ENCODE results near the gene DHFR.

Gene DHFR

DNA sequence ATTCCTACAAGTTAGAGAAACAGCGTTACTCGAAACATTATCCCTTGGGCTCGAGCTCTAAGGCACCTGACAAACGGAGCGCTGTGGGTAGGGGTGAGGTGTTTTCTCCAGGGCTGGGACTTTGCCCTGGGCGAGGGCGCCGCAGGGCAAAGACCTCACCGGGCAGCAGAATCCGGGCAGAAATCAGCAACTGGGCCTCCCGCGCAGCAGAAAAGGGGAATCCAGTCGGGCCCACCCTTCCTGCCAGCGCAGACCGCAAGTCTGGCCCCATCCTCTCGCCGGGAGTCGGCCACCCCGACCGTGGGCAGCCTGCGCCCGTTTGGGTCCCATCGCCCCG, 761 bp downstream of the DHFR start:
- no peak for DNase-seq

DNA sequence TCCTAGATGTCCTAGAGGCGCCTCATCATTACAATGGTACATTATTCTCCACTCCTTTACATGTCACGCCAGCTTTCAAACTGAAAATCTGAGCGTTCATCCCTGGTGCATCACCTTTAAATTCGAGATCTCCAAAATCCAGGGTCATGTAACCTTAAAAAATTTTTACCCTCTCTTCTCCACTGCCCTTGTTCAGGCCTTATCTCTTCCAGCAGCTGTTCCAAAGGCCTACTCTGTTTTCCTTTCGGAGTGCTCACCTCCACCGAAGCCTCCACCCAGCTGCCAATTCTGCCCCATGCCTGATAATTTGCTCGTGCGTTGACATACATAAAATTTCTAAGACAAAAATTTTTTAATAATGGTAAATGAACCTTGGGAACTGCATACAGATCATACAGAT, 1.3 kb downstream of the DHFR start:
- no peak for DNase-seq

DNA sequence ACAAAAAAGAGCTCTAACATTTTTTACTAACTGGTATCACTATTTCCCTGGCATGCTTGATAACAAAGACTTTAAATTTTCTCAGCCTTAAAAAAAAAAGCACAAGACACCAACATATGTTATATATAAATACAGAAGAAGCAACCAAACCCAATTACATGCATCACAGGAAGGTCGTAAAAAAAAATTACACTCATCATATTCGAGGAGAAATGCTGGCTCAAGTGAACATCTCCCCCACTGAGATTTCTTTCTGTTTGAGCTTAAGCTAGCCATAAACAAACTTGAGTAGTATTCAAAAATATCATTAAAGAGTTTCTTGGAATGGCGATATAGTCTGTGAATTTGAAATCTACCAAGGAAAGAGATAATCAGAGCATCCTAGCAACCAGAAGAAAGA, 7.9 kb downstream of the DHFR start:
- DNase-seq = no peak

DNA sequence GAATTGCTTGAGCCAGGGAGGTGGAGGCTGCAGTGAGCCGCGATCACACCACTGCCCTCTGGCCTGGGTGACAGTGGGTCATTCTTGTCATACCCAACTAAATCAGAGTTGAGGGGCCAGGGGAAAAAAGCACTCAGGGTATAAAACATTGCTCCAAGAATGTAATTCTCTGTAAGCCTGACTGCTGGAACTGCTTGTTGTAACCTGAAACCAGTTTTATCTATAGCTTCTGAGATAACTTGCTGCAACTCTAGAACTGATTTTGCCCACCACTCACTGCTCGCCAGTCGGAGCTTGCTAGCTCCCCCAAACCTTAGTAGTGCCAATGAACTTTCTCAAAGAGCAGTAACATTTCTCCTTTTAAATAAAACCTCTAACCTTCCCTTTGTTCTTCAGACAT, 9.9 kb downstream of the DHFR start:
- no peak for DNase-seq

DNA sequence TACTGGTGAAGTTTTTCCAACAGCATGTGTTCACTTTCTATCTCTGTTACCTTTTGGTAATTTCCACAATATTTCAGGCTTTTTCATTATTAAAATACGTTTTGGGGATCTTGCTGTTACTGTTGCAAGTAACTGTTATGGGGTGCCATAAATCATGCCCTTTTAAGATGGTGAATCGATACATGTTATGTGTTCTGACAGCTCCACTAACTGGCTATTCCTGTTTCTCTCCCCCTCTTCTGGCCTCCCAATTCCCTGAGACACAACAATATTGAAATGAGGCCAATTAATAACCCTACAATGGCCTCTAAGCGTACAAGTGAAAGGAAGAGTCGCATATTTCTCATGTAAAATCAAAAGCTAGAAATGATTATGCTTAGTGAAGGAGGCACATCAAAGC, 13.4 kb downstream of the DHFR start:
- no peak for DNase-seq

DNA sequence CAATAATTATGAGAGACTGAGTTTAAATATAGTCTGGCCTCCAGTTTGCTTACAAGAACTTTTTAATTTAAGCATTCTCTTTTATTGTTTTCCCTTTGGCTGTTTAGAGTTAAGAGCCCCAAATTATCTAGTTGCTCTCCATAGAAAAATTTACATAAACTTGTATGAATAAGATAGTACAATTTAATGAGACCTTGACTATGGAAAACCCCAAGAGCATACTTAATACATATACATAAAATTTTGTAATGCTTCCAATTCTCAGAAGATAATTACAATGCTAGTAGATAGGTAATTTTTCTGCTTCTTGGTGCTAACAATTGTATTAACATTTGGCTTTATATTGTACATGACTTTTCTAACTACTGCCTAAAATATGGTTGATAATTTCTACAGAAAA, 20.6 kb downstream of the DHFR start:
- DNase-seq = no peak

DNA sequence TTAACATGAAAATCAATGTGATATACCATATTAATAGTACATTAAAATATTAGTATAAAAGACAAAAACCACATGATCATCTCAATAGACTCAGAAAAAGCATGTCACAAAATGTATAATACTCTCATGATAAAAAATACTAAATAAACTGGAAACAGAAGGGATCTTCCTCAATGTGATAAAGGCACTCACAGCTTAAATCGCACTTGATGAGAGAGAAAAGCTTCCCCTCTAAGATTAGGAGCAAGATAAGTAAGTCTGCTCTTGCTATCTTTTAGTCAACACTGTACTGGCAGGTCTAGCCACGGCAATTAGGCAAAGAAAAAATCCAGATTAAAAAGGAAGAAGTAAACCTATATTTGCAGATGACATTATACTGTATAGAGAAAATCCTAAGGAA, 22.1 kb downstream of the DHFR start:
- DNase-seq = no peak

DNA sequence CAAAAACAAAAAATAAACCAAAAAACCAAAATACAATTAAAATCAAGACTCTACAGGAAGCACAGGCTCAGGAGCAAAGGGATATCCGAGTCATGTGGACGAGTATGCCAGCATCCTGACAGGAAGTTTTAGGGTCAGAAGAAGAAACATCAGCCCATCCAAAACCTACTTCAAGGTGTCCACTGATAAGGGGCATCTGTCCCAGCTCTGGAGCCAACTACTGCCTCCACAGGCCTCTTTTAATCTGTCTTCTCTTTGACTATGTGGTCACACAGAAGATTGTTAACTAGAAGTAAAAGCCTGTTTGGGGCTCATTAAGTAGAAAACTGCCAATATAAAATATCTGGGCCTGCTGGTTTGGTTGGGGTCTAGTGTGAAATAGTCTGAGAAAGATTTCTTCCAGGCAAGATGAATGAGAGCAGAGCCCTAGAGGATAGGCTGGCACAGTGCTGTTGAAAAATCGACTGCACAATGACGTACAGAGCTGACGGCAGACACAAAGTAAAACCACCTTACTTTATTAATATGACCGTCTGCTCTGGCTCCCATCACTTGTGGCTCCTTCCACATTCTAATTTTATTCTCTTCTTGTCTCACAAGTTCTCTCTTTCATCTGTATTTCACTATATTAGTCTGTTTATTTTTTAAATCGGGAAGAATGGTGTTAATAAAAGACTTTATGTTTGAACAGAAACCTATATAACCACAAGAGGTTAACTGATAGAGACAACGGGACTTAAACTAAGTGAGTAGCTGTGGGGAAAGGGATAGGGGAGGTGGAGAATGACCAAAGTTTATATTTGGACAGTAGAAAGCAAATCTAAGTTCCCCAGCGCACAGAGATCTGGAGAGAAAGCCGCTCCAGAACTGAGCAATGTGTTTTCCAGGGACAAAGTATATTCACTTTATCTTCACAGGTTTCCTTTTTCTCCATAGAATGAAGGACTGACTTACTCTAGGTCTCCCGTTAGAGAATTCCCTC, 23.2 kb downstream of the DHFR start:
- DNase-seq = no peak

DNA sequence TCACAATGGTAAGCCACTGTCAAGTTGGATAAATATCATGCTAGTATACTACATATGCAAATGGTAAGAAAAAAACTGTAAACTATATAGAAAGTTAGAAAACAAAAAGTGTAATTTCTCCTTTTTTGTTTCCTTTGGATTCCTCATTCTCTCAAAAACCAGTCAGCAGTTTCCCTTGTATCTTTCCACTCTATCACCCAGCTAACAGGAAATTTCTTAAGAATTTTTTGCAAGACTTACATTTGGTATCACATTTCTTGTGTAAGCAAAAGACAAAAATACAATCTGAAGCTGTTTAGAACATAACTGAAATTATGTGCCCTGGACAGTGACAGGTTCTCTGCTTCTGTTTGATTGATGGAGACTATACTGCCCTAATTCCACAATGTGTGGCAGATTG, 25.5 kb downstream of the DHFR start:
- DNase-seq = no peak

DNA sequence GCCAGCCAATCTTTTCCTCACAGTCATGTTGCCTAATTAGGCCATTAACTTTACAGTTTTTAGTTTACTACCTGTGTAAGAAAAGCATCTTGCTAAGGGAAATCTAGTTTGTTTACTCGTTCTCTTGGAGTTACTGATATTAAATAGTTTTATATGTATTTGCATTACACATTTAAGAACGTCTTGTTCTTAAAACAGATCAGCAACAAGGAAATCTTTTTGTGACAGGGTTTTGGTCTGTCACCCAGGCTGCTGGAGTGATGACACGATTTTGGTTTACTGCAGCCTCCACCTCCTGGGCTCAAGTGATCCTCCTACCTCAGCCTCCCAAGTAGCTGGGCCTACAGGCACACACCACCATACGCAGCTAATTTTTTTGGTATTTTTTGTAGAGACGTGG, 29.6 kb downstream of the DHFR start:
- no peak for DNase-seq

DNA sequence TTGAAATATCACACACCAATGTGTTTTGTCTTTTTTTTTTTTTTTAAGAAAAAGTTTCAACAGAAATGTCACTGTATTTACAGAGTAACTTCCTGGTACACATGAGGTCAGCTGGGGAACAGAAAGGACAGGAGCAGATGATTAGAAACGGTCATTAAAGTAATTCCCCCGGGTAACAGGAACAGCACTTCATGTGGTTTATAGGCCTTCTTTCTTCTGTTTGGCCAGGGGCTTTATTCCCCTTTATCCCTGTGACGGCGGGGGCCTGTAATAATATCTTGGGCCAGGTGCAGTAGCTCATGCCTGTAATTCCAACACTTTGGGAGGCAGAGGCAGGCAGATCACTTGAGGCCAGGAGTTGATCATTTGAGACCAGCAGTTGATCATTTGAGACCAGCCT, 30.8 kb downstream of the DHFR start:
- no peak for DNase-seq

DNA sequence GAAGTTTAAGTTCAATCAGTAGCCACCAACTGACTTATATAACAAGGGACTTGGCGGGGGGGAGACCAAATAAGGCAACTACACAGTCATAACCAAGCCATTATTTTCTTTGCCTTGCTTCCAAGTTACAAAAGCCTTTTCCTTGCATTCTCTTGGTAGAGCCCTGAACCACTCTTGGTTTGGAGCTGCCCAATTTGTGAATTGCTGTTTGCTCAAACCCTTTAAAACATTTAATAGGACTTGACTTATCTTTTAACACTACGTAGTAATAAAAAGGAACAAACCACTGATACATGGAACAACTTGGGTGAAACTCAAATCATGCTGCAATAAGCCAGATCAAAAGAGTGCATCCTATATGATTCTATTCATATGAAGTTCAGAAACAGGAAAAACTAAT, 32.0 kb downstream of the DHFR start:
- no peak for DNase-seq

DNA sequence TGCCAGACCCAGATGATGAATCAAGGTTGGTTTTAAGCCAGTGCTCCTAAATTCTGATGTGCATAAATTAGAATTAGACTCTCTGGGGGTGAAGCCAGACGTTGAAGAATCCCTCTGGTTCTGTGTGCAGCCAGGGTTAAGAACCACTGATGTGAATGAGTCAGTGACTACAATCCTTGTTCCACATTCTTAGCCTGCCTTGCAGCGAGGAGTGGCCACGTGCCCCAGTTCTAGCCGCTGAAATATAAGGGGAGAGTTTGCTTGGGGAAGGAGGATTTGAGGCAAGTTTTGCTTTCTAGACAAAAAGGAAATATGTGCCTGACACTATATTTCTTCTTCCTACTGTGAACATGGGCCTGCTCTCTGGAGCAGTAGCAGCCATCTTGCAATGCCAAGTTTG, 34.6 kb downstream of the DHFR start:
- DNase-seq = no peak

DNA sequence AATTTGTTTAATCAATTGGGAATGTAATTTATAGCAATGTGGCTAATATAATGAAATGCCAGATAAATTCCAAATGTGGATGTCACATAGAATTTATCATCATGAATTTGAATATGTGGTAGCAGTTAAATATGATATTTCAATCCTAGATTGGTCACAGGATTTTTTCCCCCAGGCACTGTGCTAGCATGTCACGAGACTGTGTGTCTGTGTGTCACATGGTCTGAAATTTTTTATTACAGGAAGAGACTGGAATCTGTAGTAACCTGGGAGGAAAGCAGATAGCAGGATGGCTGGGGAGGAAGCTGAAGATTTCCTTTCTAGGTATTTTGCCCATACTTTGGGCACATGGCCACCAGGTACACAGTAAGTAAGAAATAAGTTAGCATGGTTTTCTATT, 35.7 kb downstream of the DHFR start:
- DNase-seq = no peak

DNA sequence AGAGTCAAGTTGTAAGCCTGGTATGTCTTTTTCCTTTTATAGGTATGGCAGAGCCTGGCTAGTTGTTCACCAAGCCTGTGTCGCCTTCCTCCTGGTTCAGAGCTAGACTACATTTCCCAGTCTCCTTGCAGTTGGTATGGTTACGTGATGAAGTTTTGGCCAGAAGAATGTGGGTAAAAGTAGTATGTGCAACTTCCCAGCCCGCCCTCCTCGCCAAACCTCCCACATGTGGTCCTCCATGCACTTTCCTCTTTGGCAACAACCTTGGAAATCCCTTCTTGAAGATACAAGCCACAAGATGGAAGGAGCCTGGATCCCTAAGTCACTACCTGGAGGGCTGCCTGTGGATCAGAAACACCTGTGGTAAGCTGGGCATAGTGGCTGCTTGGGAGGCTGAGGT, 36.3 kb downstream of the DHFR start:
- DNase-seq = no peak

DNA sequence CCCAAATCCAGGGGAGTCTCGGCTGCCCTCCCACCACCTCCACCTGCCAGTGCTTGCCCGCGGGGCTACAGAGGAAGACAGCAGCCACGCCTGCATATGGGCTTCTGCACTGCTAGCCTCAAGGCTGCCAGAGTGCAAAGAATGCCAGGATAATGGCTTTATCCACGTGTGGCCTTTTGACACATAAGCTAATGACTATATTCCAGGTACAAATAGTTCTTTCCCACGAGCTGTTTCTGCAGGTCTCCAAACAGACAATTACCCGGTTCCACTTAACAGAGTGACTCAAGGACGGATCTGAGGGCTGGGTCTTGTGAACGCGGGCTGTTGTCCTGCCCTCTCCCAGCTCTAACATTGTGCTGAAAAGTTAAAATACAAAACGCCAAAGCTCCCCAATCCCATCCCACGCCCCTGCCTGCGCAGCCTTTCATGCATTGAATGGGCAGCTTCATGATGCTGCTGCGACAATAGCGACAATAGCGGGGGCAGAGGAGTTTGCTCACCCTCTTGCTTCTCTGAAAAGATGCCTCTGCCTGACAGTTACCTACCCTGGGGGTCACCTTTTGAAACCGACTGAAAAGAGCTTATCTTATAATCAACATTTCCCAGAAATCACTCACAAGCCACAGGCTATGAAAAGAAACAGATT, 39.4 kb downstream of the DHFR start:
- DNase-seq = no peak

DNA sequence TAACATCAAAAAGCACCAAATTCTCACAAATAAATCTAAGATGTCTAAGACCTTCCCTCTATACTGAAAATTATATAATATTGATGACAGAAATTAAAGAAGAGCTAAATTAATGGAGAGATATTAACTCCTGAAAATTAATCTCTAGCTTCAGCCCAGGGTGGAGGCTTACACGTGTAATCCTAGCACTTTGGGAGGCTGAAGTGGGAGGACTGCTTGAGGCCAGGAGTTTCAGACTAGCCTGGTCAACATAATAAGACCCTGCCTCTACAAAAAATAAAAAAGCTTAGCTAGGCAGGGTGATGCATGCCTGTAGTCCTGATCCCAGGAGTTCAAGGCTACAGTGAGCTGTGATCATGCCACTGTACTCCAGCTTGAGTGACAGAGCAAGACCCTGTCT, 45.1 kb downstream of the DHFR start:
- DNase-seq = no peak

DNA sequence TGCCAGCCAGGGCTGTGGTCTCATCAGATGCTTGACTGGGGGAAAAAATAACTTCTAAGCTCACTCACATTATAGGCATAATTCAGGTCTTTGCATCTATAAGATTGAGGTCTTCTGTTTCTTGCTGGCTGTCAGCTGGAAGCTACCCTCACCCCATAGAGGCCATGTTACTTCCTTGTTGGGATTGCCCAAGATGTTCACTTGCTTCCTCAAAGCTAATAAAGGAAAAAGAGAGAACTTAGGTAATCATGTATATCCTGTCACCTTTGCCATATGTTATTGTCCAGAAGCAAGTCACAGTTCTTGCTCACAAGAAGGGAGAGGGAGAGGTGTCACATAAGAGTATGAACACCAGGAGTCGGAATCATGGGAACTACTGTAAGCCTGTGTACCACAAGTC, 46.1 kb downstream of the DHFR start:
- no peak for DNase-seq

DNA sequence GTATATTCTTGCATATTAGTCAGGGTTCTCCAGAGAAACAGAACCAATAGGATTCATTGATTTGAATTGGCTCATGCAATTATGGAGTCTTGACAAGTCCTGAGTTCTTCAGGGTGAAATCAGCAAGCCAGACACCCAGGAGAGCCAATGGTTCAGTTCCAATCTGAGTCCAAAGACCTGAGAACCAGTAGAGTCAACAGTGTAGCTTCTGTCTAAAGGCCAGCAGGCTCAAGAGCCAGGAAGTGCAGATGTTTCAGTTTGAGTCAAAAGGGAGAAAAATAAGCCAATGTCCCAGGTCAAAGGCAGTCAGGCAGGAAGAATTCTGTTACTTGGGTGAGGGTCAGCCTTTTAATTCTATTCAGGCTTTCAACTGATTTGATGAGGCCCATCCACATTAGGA, 47.0 kb downstream of the DHFR start:
- no peak for DNase-seq

DNA sequence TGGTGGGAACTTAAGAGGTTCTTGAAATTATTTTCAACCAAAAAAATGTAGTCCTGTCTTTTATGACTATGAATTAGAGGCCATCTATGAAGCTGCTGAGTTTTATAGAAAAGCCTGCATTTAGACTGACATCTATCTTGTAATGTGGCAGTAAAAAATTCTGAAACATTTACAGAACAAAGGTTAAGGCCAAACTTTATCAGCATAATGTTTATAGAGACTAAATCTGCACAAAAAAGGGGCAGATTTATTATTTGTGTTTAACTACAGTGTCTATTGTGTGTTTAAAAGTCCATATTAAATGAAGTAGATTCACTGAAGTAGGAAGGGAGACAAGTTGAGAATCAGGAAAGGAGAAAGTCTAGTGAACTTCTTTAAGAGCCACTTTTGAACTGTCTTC, 47.4 kb downstream of the DHFR start:
- no peak for DNase-seq

DNA sequence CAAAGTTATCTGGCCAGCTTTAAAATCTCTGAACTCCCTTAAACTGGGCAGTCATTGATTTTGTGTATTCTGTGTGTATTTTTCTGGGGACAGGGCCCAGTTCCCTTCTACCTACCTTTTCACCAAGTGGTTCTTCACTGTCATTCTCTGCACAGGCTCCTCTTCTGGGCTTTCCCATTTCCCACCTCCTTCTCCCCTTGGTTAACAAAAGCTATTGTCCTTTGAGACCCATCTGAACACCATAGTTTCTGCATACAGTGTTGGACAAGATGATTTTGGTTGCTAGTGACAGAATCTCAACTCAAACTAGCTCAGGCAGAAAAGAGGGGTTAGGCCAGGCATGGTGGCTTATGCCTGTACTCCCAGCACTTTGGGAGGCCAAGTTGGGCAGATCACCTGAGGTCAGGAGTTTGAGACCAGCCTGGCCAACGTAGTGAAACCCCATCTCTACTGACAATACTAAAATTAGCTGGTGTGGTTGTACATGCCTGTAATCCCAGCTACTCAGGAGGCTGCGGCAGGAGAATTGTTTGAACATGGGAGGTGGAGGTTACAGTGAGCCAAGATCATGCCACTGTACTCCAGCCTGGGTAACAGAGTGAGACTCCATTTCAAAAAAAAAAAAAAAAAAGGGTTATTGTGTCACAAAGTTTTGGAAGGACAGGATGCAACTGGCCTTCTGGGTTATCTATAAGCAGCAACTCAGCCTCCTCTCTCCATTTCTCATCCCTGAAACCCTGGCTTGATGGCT, 53.7 kb downstream of the DHFR start:
- DNase-seq = no peak

DNA sequence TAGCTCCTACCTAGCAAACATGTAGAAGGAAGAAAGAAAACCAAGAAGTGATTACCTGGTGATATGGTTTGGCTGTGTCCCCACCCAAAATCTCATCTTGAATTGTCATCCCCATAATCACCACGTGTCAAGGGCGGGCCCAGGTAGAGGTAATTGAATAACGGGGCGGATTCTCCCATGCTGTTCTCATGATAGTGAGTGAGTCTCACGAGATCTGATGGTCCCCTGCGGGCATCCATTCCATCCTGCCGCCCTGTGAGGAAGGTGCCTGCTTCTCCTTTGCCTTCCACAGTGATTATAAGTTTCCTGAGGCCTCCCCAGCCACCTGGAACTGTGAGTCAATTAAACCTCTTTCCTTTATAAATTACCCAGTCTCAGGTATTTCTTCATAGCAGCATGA, 57.3 kb downstream of the DHFR start:
- no peak for DNase-seq

DNA sequence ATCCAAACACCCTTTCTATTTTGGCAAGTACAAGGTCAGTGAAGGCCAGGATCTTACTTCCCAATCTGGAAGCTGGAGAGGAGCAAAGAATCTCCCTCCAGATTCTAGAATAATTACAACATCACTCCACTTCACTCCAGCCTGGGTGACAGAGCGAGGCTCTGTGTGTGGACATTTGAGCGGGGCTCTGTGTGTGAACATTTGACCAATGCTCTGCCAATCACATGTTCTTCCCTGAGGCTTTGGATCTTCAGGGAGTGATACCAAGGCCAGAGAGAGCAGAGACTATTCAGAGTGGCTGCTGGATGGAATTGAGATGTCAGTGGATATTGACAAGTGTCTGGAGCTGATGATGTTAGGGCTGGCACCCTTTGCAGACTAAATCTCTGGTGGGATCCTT, 60.0 kb downstream of the DHFR start:
- no peak for DNase-seq

DNA sequence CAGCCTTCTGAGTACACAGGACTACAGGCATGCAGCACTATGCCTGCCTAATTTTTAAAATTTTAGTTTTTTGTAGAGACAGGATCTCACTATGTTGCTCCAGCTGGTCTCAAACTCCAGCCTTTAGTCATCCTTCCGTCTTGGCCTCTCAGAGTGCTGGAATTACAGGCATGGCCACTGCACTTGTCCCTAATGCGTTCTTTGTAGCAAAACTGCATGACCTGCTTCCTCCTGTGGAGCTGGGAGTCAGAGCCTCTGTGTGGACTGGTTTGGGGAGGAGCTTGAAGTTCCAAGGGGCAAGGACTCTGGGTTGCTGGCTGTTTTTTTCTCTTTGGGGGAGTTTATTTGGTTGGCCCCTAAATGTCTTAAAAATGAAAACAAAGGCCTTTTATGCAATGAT, 62.0 kb downstream of the DHFR start:
- DNase-seq = no peak

Measured in HCEC 1CT (cell line).